GM21786 (cell line): ENCODE measurements around the gene APCDD1L.

Source experiments
- ATAC-seq: cut with Tn5 transposase; IDR thresholded peaks from one replicate; pipeline ENCODE4 v1.9.1; 2021; ENCODE audit not compliant: unreplicated experiment

APCDD1L gene

DNA sequence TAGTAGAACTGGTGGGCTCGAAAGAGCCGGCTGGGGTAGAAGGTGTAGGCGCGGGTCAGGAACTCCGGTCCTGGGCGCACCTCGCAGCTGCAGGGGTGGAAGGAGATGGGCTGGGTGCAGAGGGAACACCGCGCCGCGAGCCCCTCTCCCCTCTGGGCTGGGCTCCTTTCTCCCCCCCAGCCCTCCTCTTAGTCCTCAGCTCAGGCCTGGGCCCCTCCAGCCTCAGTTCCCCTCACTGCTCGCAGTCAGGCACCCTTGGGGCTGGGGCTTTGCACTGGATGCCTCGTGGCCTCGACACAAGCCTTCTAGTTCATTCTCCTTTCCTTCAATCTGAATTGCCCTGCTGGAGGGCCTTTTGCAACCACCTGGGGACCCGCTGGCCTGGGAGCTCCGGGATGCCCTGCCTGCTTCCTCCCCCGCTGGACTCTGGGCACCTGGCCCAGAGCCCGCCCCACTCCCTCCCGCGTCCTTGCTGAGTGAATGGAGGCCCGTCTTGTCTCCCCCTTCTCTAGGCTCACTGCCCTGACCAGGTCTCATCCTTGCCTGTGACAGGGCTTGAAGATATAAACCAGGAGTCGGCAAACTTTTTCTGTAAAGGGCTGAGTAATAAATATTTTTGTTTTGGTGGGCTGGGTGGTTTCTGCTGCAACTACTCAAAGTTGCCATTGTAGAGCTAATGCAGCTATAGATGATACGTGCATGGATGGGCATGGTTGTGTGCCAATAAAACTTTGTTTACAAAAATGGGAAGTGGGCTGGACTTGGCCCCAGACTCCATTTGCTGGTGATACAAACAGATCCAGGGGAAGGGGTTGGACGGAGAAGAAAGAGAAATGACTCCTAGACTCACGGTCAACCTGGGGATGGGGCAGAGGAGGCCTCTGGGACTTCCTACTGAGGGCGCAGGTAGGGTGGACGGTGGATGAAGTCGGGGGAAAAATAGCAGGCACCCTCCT lies 47.3 kb downstream of the APCDD1L start:
- no peak for ATAC-seq

- no peak for ATAC-seq
Measured at GRCh38 chr20:58466729-58467571, 48.2 kb downstream of the APCDD1L start.

GRCh38 chr20:58466095-58466708 lies 49.0 kb downstream of the APCDD1L start:
- ATAC-seq: no peak

- ATAC-seq: no peak
Measured at GRCh38 chr20:58464838-58465237, 50.4 kb downstream of the APCDD1L start.

DNA sequence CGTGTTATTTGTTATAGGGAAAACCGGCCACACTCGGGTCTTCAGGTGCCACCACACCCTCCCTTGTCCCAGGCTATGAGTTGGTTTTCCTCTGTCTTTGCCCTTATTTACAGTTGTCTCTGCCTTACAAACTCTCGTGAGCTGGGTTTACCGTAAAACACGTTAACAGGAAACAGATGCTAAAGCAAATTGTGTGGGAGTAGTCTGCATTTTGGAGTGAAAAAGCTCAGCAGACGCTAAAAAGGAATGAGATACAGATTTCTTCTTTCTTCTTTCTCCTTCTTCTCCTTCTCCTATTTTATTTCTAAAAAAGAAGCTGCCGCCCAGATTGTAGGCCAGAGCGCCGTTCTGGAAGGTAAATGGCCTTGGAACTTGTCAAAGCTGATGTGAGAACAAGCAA lies 51.9 kb downstream of the APCDD1L start:
- ATAC-seq: no peak

- ATAC-seq: no peak
Measured at GRCh38 chr20:58461899-58462298, 53.3 kb downstream of the APCDD1L start.

- no peak for ATAC-seq
Measured at GRCh38 chr20:58461104-58461503, 54.1 kb downstream of the APCDD1L start.

- peak; percentile 11 for ATAC-seq
Measured at GRCh38 chr20:58459058-58459750, 56.0 kb downstream of the APCDD1L start.

- ATAC-seq: peak; percentile 97
Measured at GRCh38 chr20:58458342-58459057, 56.7 kb downstream of the APCDD1L start.

DNA sequence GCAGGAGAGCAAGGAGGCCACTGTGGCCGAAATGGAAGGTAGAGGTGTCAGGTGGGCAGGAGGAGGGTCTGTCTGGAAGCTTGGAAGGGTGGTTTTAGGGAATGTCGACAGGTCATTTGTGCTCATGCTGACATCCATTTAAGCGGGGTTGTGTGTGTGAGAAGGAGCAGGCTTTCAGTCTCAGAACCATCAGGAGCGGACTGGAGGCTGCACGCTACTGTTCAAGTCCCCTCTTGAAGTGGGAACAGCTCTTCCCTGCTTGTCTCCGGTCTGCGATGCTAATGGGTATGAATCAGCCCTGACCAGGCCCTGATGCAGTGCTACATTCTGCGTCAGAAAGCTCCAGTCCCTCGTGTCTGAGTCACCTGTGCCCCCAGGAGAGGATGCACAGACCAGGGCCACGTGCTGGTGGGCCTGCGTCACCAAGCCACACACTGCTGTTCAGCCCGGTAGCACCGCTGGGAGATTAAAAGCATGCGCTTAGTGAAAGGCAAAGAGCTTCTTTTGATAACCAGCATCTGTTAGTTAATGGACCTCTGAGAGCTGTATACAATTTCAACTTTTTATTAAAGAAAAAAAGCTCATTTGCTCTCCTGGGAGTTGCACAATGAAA lies 58.0 kb downstream of the APCDD1L start:
- no peak for ATAC-seq

DNA sequence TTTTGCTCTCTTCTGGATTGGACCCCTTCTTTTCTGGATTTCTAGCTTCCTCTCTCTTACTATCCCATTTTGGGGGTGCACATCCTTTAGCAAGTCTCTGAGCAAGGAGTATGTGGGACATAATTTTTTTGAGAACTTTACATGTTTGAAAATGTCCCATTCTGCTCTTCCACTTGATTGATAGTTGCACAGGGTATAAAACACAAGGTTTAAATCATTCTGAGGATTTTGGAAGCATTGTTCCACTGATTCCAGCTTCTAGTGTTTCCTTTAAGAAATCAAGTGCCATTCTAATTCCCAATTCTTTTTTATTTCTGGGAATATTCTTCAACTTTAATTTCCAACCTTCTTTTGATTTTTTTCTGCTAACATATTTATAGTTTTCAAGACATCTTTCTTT lies 60.7 kb downstream of the APCDD1L start:
- no peak for ATAC-seq

DNA sequence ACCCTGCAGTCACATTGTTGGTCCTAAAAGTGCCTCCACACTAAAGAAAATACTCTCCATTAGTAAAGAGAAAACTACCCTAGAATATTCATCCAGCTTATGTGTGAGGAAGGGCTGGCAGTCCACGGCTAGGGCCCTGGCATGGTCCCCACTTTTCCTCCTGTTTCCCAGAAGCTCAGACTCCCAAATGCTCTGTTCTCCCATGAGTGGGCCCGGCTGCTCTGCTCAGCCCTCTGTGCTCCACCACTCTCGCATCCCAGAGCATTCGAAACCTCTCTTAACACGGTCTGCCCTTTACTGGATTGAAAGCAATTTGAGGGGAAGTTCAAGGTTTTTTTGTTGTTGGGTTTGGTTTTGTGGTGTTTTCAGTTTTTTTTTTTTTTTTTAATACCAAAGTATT lies 61.8 kb downstream of the APCDD1L start:
- ATAC-seq: no peak

DNA sequence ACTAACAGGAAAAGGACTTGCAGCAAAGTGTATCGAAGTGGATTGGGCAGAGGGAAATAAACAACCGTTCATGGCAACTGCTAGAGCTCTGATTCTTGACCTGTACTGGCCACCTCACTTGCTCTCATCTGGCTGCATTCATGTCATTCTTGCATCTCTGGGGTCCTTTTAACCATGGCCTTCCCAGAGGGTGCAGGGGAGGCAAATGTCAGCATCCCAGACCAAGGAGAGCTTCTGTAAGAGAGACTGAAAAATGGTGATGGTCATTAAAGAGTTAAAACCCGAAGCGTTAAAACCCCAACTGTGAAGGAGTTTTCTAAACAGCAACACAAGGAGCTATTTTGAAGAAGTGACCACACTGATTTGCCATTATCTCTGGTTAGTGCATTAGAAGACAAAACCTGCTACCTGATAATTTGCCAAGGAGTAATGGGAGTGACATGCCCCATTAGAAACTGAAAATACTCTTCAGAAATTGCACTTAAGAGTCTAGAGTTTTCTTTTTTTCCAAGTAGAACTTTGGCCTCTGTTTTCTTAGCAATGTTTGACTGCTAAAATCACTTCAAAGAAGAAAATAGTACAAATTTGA lies 62.4 kb downstream of the APCDD1L start:
- no peak for ATAC-seq

DNA sequence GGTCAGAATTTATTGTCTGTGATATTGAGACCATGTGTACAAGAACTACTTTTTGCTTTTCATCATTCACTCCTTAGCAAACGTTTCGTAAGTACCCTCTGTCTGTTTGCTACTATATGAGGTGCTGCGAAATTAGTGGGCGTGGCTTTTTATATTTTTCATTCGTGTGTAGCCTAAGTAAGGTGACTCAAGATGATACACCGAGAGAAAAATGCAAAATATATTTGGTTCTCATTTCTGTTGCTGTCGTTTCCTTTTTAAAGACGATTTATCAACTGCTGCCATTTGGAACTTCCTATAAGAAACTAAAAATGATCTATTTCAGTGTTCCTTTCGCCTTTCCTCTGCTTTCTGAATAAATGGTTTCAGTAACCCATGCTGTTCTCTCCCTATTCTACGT lies 64.9 kb downstream of the APCDD1L start:
- ATAC-seq: peak; percentile 59

DNA sequence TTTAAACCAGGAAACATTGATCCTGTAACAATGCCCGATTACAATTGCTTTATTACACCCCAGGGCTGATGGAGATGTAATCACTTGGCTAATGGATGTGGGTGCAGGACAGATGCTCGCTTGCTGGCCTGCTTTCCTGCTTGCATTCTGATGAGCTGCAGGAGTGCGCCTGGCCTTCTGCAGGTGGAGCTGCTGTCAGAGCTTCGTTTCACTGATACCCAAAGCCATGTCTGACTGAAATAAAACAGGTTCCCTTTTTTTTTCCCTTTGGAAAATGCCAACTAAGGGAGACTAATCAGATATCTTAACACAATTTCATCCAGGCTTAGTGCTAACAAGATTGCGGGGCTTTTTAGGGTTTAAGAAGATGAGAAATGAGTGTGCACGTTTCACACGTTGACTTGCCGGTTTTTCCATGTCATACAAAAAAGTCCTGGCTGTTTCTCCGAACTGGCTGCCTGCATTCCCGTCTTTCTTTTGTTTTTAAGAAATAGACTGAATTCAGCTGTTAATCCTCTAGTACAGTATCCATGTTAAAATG lies 65.4 kb downstream of the APCDD1L start:
- ATAC-seq: no peak

- no peak for ATAC-seq
Measured at GRCh38 chr20:58448958-58449357, 66.2 kb downstream of the APCDD1L start.

GRCh38 chr20:58447511-58448391 lies 67.4 kb downstream of the APCDD1L start:
- peak; percentile 58 for ATAC-seq

GRCh38 chr20:58446960-58447265 lies 68.3 kb downstream of the APCDD1L start:
- no peak for ATAC-seq
